ENCODE data around the gene SLC13A1. TPM values are rescaled to one million over a fixed set of nuclear protein-coding genes. Genes with fewer than 3 reads are reported as not detected.

Gene SLC13A1
- total and polyA plus RNA-seq, 2 experiments from 2014 or later, result not detected

GRCh38 chr7:123067814-123068213 is 132.0 kb downstream of the SLC13A1 start (continued):
- TF ChIP-seq, protein P1, sequence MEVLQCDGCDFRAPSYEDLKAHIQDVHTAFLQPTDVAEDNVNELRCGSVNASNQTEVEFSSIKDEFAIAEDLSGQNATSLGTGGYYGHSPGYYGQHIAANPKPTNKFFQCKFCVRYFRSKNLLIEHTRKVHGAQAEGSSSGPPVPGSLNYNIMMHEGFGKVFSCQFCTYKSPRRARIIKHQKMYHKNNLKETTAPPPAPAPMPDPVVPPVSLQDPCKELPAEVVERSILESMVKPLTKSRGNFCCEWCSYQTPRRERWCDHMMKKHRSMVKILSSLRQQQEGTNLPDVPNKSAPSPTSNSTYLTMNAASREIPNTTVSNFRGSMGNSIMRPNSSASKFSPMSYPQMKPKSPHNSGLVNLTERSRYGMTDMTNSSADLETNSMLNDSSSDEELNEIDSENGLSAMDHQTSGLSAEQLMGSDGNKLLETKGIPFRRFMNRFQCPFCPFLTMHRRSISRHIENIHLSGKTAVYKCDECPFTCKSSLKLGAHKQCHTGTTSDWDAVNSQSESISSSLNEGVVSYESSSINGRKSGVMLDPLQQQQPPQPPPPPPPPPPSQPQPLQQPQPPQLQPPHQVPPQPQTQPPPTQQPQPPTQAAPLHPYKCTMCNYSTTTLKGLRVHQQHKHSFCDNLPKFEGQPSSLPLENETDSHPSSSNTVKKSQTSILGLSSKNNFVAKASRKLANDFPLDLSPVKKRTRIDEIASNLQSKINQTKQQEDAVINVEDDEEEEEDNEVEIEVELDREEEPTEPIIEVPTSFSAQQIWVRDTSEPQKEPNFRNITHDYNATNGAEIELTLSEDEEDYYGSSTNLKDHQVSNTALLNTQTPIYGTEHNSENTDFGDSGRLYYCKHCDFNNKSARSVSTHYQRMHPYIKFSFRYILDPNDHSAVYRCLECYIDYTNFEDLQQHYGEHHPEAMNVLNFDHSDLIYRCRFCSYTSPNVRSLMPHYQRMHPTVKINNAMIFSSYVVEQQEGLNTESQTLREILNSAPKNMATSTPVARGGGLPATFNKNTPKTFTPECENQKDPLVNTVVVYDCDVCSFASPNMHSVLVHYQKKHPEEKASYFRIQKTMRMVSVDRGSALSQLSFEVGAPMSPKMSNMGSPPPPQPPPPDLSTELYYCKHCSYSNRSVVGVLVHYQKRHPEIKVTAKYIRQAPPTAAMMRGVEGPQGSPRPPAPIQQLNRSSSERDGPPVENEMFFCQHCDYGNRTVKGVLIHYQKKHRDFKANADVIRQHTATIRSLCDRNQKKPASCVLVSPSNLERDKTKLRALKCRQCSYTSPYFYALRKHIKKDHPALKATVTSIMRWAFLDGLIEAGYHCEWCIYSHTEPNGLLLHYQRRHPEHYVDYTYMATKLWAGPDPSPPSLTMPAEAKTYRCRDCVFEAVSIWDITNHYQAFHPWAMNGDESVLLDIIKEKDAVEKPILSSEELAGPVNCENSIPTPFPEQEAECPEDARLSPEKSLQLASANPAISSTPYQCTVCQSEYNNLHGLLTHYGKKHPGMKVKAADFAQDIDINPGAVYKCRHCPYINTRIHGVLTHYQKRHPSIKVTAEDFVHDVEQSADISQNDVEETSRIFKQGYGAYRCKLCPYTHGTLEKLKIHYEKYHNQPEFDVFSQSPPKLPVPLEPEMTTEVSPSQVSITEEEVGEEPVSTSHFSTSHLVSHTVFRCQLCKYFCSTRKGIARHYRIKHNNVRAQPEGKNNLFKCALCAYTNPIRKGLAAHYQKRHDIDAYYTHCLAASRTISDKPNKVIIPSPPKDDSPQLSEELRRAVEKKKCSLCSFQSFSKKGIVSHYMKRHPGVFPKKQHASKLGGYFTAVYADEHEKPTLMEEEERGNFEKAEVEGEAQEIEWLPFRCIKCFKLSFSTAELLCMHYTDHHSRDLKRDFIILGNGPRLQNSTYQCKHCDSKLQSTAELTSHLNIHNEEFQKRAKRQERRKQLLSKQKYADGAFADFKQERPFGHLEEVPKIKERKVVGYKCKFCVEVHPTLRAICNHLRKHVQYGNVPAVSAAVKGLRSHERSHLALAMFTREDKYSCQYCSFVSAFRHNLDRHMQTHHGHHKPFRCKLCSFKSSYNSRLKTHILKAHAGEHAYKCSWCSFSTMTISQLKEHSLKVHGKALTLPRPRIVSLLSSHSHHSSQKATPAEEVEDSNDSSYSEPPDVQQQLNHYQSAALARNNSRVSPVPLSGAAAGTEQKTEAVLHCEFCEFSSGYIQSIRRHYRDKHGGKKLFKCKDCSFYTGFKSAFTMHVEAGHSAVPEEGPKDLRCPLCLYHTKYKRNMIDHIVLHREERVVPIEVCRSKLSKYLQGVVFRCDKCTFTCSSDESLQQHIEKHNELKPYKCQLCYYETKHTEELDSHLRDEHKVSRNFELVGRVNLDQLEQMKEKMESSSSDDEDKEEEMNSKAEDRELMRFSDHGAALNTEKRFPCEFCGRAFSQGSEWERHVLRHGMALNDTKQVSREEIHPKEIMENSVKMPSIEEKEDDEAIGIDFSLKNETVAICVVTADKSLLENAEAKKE (CRISPR knock-in tag; IDR thresholded peaks at IDR 0.05), result no peak
- TF ChIP-seq STAT1 (IDR thresholded peaks at IDR 0.05; ENCODE audit: unreplicated experiment), result no peak
- TF ChIP-seq REST (IDR thresholded peaks at IDR 0.05; ENCODE audit: unreplicated experiment), result no peak

Other genes with a start within 250 kb of the SLC13A1 start
- gene TAS2R16, start 204.3 kb downstream of the SLC13A1 start, total RNA-seq (2014; rRNA removed; shearing (Covaris generic)), result not detected in 2 replicates
- not detected in 2 replicates for gene TAS2R16, start 204.3 kb downstream of the SLC13A1 start, polyA plus RNA-seq (2016; fragmentation: Nextera tagmentation; extraction: Ambion mirVana)

Measured in GM23338 (cell line).